ENCODE data around the gene NUP62.
"Not testable (repeated sequence)": the region's sequence is repeated elsewhere in the genome, so short reads cannot be mapped to it uniquely, and the experiment has no call there.

The NUP62 gene

DNA sequence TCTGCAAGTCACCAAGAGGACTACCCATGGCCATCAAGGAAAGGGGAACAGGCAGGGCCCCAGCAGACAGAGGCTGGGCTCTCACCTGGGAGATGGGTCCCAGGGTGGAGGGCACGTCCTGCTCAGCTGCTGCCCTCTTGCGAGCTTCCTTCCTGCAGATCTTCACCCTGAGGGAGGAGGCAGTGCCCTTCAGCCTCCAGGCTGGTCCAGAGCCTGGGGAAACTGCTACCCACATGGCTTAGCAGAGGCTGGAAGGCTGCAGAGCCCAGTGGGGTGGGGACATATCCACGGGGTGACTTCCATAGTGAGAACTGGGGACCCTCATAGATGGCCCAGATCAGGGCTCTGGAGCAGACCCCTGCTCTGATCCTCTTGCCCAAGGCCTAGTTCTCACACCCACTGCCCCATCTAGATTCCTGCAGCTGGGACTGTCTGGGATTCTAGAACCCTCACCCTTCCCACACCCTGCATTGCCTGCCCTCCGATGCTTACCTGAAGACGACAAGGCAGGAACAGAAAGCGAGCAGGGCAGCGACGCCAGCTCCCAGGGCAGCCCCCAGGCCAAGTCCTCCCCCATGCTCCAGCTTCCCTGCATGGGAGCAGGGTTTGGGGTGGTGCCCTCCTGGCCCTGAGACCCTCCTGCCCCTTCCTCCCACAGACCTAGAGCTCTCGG, 22.6 kb upstream of the NUP62 start:
- DNase-seq: no peak

DNA sequence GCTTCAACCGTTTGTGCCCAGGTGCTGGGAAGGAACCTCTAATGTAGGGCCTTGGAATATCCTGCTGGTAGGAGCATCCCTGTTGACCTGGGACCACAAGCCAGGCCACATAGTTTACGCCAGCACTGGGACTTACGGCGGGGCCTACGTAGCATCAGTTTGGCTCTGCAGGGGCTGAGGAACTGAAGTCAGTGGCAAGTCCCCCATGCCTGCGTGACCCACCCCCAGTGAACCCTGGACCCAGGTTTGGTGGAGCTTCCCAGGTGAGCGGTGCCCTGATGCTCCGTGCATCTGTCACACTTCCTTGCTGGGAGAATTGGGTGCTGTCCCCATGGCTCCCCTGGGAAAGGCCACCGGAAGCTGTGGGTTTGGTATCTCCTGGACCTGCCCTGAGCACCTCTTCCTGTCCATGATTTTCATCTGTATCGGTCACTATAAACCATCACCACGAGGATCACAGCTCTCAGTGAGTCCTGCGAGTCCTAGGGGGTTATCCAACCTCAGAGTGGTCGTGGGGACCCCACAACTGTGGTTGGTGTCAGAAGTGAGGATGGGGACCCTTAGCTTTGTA, 21.7 kb upstream of the NUP62 start:
- DNase-seq: no peak

DNA sequence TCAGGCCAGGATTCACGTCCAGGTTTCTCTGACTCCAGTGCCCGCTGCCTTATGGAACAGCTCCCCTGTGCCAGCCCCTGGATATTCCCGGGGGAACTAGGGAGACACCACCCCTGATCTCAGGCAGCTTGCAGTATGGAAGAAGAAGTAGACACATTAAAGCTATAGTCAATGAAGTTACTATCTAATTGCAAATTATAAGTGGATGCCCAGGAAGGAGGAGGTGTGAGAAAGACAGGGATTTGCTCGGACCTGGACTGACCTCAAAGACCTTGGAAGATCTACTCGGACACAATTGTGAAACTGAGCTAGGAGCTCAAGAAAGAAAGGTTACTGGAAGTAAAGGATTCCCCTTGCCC, 21.3 kb upstream of the NUP62 start:
- DNase-seq: no peak

DNA sequence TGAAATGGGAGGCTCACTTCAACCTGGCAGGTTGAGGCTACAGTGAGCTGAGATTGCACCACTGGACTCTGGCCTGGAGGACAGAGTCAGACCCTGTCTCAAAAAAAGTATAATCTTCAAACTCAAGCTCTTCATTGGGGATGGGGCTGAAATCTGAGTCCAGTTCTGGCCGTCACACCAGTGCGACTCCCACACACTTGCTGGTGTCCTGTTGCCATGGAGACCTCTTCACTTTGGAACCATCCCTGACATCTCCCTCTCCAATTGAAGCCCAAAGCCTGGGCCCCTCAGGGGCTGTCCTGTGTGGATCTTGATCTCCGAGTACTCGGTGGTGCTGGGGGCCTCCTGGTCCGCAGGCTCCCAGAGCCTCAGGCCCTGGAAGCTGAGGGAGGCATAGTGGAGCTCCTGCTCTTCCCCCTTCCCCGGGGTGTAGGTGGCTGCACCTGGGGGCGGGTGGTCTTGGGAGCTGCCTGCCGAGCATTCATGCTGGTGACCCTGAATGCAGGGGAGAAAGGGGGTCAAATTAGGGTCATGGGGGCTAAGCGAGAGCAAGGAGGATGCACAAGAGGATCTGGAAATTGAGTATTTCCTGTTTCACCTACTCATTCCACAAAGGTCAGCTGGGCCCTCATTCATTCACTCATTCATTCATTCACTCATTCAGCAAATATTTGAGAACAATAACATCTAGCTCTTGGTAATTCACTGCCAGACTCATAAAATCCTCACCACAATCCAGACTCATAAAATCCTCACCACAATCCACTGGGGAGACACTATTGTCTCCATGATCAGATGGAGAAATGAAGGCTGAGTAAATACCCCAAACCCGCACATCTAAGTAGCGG, 20.7 kb upstream of the NUP62 start:
- no peak for DNase-seq

DNA sequence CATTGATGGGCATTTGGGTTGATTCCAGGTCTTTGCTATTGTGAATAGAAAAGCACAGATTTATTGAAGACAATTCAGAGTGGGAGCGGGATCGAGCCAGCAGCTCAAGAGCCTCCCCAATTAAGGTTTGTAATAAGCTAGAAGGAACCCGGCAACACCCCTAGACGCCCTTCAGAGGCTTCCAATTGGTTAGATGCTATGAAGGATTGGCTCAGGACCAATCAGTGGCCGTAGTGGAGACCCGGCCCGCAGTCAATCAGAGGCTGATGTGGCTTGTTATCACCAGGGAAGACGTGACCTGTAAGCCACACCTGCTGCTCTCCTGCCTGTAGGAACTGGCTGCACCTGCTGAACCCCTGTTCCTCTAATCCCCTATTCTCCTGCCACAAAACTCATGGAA, 17.1 kb upstream of the NUP62 start:
- DNase-seq: no peak

DNA sequence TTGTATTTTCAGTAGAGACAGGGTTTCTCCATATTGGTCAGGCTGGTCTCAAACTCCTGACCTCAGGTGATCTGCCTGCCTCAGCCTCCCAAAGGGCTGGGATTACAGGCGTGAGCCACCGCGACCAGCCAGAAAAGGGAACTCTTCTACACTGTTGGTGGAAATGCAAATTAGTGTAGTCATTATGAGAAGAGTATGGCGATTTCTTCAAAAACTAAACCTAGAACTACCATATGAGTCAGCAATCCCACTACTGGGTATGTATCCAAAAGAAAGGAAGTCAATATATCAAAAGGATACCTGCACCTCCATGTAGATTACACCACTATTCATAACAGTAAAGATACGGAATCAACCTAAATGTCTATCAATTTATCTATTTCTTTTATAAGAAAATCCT, 15.3 kb upstream of the NUP62 start:
- not testable (repeated sequence) for DNase-seq

DNA sequence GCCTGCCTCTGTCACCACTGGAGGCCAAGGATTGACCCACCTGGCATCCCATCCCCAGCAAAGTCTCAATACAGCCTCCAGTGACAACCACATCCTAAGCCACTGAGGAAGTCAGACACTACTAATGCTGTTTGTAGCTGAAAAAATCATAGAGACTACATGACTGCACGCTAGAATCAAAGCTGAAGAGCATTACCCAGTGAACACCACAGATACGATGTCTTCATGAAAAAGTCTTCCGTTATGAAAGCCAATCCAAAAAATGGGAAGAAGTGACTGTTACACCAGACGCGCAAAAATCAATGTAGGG, 11.1 kb upstream of the NUP62 start:
- DNase-seq: no peak

- no peak for DNase-seq
Measured at GRCh38 chr19:49939721-49940481, 10.6 kb upstream of the NUP62 start.

- no peak for DNase-seq
Measured at GRCh38 chr19:49938662-49939061, 9.4 kb upstream of the NUP62 start.

DNA sequence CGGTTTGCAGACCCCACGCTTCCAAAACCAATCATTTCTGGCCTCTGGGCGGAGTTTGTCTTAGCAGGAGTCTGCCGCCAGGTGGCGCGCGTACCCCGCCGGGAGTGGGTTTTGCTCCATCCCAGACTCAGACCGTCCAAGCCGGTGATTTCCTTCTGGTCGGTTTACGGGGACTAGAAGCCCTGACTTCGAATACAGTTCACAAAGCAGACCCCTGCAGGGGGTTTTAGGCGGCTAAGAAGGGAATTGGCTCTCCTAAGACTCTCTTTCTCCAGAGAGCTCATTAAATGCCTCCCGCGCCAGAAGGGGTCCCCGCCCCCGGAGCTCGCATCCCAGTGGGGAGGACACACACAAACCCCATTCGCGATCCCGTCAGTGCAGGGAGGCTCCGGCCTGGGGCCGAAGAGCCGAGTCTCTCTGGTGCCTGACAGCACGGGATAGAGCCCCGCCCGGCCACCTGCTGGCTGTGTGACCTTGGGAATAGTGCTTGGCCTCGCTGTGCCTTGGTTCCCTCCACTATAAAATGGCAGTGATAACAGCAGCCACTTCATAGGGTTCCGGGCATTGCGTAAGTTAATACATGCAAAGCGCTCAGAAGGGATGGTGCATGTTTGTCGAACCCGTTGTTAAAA, 8.6 kb upstream of the NUP62 start:
- DNase-seq: peak; percentile 59

DNA sequence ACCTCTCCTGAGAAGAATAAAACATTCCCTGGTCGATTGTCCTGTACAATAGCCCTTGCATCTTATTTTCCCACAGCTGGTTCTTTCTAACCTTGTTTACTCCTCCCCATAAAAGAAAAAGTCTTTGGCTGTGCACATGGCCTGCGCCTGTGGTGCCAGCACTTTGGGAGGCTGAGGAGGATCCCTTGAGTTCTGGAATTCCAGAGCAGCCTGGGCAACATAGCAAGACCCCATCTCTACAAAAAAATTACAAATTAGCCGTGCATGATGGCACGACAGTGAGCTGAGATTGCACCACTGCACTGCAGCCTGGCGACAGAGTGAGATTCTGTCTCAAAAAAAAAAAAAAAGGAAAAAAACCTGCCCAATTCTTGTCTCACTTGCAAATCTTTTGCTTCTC, 7.2 kb upstream of the NUP62 start:
- DNase-seq: no peak

DNA sequence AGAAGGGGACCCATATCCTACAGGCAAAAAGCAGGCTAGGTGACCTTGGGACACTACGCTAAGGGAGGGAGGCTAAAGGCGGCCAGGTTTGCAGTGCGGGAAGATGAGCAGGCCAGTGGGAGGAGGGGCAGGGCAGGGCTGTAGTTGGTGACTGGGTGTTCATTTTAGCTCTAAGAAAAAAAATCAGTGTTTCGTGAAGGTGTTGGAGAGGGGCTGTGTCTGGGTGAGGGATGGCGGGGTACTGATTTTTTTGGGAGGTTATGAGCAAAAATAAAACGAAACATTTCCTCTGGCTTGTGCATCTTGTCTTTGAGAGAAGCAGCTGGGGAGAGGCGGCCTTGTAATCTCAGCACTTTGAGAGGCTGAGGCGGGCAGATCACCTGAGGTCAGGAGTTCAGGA, 4.3 kb upstream of the NUP62 start:
- no peak for DNase-seq

- DNase-seq: no peak
Measured at GRCh38 chr19:49932731-49933131, 3.4 kb upstream of the NUP62 start.

DNA sequence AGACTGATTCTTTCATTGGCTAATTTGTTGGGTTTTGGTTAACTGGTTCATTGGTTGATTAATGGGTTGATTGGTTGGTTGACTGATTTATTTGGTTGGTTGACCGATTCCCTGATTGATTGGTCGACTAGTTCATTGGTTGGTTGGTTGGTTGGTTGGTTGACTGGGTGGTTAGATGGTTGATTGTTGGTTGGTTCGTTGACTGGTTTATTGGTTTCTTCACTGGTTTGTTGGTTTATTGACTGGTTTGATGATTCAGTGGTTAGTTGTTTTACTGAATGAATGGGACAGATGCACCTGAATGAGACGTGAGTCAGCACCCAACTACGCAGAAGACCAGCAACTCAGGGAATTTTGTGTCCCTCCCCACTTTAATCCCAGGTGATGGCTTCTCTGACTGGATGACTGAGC, 2.7 kb upstream of the NUP62 start:
- no peak for DNase-seq

GRCh38 chr19:49931293-49932040, 2.2 kb upstream of the NUP62 start:
- DNase-seq: no peak

- no peak for DNase-seq
Measured at GRCh38 chr19:49930483-49931011, 1.2 kb upstream of the NUP62 start.

DNA sequence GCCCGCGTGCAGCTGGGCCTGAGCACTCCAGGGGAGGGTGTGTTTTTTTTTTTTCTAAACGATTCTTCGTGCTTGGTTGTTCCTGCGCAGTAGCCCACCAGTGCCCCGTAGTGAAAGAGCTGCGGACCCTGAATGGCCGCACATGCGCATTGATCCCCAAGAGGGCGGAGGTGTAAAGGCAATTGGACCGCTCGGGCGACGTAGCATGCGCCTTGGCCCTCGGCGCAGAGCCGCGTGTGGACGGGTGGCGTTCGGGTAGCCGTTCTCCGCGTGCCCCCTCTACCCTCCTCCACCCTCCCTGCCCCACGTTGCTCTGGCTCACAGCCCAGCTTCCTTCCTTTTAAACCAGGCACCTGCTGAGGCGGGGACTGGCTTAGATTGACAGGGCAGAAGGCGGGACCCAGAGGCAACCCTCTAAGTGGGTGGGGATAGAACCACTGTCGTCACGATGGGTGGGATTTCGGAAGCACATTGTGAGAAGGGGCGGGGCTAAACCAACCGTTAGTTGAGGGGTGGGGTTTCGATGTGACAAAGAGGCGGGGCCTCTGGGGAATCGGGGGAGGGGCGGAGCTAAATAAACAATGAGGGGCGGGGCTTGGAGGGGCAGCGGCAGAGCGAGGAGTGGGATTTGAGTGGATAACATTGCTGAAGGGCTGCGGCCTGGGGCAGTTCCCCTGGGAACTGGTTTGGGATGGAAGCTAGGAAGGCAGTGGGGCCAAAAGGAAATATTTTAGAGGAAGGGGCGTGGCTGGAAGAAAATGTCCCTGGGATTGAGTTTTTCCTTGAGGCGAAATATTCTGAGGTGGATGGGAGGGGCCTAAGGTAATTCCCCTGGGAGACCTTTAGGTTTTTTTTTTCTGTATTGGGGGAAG, 543 bp upstream of the NUP62 start:
- DNase-seq: peak; percentile 96

DNA sequence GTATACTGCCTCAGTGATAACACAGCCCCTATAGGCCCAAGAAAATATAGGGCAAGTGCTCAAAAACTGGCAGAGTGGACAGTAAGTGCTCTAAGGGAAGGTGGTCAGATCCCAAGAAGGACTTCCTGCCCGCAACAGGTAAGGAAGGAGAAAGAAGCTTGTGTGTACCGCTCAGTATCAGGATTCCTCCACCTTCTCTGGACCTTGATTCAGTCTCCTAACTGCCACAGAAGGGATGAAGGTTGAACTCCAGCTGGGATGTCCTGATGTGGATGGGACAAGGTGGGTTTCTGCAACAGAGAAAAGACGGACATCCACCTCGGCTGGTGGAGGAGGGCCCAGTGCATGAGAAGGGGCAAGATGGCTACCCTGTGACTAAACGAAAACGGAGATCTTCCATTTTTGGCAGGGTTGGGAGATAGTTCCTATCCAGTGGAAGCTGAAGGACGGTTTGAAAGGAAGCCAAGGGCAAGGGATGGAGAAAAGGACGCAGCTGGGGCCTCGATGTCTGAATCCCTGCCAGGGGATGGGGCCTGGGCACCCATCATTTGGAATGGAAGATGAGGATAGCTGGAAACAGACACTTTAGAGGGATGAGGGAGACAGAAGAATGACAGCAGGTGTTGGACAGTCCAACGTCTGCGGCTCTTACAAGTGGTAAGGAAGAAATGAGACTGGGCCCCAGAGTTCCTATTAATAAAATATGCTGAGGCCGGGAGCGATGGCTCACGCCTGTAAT, 1.6 kb downstream of the NUP62 start:
- DNase-seq: no peak

DNA sequence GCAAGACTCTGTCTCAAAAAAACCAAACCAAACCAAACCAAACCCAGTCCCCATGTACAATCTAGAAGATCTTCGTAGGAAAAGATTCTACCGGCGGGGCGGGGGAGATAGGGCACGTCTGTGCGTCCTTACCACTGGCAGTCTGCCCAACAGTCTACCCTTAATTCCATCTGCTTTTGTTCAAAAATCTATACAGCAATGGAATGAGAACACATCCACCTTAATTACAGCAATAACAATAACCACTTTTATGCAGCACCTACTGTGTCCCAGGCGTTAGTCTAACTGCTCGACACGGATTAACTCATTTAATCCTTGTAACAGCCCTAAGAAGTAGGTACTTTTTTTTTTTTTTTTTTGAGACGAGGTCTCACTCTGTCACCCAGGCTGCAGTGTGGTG, 2.8 kb downstream of the NUP62 start:
- DNase-seq: no peak

DNA sequence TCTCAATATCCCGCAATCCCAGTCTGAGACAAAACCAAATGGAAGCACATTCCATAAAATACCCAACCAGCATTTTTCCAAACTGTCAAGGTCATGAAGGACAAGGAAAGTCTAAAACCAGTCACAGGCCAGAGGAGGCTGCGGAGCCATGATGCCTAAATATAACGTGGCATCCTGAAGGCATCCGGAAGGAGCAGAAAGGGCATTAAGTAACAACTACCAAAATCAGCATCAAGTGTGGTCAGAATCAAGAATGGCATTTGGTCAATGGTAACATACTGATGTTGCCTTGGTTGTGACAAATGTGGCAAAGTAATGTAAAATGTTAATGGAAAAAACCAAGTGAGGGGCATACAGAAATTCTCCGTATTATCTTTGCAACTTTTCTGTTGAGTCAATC, 3.8 kb downstream of the NUP62 start:
- DNase-seq: no peak

DNA sequence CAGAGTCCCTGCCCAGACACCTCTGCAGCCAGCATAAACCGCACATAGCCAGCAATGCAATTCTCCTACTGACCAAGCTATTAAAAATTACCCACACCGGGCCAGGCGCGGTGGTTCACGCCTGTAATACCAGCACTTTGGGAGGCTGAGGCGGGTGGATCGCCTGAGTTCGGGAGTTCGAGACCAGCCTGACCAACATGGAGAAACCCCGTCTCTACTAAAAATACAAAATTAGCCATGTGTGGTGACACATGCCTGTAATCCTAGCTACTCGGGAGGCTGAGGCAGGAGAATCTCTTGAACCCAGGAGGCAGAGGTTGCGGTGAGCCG, 4.5 kb downstream of the NUP62 start:
- not testable (repeated sequence) for DNase-seq
